Sigmoid colon (tissue), 4 donors: ENCODE measurements around the gene ZFAND3.

Experiments used
- POLR2A ChIP-seq, 2 donors: fragments of 450-650 bp; IDR thresholded peaks; one replicate each; pipeline ENCODE4 v1.6.1; 2016; ENCODE audit warnings: antibody characterized with exemption in 2 of 2, mild to moderate bottlenecking in 2 of 2, moderate library complexity in 2 of 2
- POLR2AphosphoS5 ChIP-seq, 4 donors: sonication (generic); formaldehyde crosslinking; IDR thresholded peaks; one replicate each; pipeline ENCODE4 v1.6.1; 2017; ENCODE audit warnings: antibody characterized with exemption in 4 of 4
- TF ChIP-seq, protein P1 (sequence below), 4 experiments: fragments of 450-650 bp in 3 of 4; fragments of 200-600 bp in 1 of 4; IDR thresholded peaks; one replicate each; pipeline ENCODE4 v1.5.1; 2016 to 2019; ENCODE audit warnings: antibody characterized with exemption in 4 of 4, mild to moderate bottlenecking in 3 of 4, moderate library complexity in 2 of 4

DNA sequence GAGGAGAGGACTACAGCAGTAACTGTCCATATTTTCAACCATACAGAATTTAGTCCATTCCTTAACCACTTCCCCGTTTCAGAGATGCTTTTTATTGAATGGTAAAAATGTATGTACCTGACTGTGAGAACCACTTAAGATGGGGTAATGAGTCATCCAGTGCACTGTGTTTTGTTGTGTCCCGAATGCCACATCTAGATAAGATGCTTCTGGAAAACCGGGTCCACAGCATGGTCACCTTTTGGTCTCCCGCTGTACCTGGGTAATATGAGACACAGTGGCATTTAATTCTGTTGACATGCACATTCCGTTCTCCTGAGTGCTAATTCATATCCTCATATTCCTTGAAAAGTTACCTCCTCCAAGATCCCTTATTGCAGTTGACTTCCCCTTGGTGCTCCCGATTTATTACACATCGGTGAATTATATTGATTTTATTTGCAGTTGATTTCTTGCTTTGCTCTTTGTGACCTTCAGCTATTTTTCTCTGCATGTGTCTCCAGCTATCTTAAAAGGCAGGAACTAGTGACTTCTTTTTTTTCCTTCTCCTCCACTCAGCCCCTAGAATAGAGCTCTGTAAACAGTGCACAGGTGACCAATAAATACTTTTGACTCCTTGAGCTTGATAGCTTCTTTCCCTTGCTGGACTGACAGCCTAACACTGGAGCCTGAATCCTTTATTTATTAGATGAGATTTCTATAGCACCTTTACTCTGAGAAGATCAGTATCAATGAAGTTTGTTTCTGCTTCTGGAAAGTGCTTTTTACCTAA lies 314.6 kb downstream of the ZFAND3 start:
- TF ChIP-seq, protein P1, sequence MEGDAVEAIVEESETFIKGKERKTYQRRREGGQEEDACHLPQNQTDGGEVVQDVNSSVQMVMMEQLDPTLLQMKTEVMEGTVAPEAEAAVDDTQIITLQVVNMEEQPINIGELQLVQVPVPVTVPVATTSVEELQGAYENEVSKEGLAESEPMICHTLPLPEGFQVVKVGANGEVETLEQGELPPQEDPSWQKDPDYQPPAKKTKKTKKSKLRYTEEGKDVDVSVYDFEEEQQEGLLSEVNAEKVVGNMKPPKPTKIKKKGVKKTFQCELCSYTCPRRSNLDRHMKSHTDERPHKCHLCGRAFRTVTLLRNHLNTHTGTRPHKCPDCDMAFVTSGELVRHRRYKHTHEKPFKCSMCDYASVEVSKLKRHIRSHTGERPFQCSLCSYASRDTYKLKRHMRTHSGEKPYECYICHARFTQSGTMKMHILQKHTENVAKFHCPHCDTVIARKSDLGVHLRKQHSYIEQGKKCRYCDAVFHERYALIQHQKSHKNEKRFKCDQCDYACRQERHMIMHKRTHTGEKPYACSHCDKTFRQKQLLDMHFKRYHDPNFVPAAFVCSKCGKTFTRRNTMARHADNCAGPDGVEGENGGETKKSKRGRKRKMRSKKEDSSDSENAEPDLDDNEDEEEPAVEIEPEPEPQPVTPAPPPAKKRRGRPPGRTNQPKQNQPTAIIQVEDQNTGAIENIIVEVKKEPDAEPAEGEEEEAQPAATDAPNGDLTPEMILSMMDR (IDR thresholded peaks at IDR 0.05), result no peak
- TF ChIP-seq POLR2AphosphoS5 (IDR thresholded peaks at IDR 0.05) (no peak), POLR2A (IDR thresholded peaks at IDR 0.05) (no peak)
